Renal cortex interstitium (tissue), 11 donors: ENCODE results near the gene TATDN2. TPM values are rescaled to one million over a fixed set of nuclear protein-coding genes. Genes with fewer than 3 reads are reported as not detected.

Source experiments
- DNase-seq, 11 donors: peaks; one replicate each; pipeline ENCODE4 v3.0.0-alpha.2; 2013; ENCODE audit warnings: low read depth in 9 of 11, low spot score in 4 of 11; ENCODE audit errors: extremely low read depth in 1 of 11
- polyA plus RNA-seq, 3 donors: library from polyadenylated mRNA; unstranded; fragments of 120-200 nt; gene quantifications; one replicate each; pipeline ENCODE4 v1.2.1, GENCODE V29; 2013; ENCODE audit not compliant: insufficient read length in 3 of 3

TATDN2 gene
- polyA plus RNA-seq, 3 donors, result 32.2 to 35.8 (median 35.4) TPM

DNA sequence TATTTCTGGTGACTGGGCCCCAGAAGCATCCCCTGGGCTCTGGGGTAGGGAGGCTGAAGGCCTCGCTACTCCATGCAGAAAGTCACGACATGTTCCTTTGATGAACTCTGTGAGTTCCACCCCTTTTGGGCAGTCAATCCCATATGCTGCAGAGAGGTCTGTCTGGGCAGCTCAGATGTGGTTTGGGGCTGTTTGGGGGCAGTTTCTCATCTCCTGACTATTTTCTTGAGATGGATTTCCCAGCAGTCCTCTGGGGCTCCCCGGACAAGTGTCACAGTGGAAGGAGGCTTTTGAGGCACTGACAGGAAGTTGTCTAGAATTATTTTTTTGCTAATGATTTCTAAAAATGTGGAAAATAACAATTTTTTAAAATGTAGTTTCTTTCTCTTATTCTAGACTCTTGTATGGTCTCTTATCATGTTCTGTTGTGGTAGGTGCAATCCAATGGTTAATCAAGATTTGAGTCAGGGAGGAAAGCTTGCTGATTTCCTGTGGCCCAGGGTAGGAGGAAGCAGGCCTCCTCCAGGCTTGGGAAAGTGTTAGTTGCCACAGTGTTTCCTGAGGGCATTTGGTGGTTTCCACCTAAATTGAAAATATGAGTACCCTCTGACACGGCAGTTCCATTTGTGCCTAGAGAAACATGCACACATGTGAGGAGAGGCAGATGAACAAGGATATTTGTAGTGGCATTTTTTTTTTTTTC lies 19.9 kb upstream of the TATDN2 start:
- DNase-seq, result no peak

DNA sequence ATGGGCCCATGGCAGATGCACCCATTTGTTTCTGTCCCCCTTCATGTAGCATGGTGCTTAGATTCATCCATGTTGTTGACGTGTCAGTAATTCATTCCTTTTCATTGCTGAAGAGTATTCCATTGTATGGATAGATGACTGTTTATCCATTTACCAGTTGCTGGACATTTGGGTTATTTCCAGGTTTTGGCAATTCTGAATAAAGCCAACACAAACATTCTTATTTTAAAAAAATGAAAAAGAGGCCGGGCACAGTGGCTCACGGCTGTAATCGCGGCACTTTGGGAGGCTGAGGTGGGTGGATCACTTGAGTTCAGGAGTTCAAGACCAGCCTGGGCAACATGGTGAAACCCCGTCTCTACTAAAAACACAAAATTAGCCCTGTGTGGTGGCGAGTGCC lies 18.7 kb upstream of the TATDN2 start:
- no peak for DNase-seq

DNA sequence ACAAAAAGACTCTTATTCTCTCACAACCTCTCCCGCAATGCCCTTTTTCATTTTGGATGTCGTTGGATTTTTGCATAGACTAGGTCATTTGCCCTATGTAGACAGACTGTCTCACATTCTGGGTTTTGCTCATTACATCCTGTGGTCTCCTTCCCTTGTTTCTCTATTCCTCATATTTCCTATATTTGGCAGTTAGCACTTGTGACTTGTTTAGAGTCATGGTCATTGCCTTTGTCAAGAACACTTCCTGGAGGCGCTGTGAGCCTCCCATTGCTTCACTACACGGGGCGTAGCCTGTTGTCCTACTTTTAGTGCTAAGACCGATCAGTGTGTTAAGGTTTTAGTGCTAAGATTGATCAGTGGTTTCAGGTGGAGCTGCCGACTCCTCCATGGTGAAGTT lies 16.1 kb upstream of the TATDN2 start:
- no peak for DNase-seq

DNA sequence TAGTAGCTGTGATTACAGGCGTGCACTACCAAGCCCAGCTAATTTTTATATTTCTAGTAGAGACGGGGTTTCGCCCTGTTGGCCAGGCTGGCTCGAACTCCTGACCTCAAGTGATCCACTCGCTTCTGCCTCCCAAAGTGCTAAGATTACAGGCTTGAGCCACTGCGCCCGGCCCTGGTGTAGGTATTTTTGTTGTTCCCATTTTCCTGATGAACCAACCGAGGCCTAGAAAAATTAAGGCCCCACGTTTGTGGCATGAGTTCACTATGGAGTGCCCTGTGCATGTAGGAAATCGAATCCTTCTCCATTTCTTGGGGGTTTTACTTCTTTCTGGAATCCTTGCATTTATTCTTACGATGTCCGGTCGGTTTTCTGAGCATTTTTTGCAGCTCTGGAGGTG lies 14.3 kb upstream of the TATDN2 start:
- no peak for DNase-seq

DNA sequence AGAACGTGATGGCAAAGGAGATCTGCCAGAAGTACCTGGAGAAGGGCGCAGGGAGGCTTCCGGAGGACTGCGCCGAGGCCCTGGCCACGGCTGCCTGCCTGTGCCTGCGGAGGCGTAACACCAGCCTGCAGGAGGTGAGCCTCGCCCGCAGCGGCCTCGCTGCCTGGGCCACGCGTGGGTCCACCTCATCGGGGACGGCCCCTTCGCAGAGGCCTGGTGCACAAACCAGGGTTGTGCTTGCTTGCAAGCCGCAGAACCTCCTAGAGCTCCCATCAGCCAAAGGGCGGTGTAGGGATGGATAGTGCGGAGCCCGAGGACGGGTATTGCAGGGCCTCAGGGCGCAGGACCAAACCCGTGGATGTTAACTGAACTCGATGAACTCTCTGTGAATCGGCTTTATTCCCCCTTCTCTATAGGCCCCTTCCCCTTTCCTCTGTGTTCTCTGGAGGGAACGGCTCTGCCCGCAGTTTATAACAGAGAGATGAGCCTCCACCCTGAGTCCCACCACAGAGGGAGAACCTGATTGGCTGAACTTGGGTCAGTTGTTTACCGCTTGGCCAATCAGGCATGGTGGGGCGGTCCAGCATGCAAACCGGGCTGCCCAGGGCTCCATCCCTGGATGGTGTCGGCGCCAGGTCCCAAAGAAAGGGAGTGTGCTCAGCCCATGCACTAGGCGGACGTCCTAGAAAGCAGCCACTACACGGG lies 13.6 kb upstream of the TATDN2 start:
- no peak for DNase-seq

DNA sequence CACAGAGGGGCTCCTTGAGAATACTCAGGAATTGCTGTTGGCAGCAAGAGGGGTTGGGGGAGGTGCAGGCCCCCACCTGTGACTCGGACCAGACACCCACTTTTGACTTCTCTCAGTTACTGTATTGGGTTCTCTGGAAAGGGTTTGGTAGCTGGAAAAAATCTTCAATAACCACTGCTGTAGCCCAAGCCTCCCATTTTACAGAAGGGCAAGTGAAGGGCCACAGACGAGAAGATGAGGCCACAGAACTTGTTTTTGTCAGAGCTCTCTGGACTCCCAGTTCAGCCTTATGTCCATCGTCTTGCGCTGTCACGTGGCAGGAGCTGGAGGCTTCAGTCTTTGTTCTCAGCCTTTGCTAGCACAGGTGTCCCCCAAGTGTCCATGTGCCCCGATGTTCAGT lies 12.7 kb upstream of the TATDN2 start:
- no peak for DNase-seq

DNA sequence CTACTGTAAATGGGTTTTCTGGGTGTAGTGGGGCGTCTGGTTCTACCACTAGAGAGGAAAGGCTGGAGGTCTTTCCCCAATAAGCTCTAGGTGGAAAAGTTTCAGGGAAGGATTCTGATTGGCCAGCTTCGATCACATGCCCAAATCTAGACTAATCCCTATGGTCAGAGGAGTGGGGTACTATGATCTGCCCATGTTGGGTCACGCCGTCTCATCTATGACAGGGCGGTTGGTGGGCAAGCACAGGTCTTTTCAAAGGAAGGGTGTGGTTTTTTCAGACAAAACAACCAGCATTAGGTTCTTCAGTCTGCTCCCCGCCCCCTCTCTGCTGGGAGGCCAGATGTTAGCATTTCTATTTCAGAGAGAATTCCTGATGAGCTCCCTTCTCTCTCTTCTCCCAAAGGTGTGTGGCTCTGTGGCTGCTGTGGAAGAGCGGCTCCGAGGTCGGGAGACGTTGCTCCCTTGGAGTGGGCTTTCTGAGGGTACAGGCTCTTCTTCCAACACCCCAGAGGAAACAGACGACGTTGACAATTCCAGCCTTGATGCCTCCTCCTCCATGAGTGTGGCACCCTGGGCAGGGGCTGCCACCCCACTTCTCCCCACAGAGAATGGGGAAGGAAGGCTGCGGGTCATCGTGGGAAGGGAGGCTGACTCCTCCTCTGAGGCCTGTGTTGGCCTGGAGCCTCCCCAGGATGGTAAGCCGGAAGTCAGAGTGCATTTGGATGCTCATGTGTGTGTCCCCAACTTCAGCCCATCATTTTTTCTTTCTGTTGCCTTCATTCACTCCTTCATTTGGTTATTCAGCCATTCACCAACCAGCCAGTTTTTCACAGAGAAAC lies 9.7 kb upstream of the TATDN2 start:
- no peak for DNase-seq

DNA sequence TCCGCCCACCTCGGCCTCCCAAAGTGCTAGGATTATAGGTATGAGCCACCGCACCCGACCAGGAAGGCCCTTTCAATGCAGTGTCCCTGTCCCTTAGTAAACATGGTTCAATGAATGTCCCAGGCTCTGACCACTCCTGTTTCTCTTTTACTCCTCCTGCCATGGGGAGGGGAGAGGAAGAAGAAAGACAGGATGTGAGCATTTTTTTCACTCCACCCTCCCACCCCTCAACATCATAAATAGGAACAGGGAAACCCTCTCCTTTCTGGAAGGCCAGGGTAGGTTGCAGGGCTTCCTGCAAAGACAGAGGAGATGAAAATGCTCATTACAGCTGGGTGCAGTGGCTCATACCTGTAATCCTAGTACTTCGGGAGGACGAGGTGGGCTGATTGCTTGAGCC lies 7.5 kb upstream of the TATDN2 start:
- DNase-seq, result no peak

DNA sequence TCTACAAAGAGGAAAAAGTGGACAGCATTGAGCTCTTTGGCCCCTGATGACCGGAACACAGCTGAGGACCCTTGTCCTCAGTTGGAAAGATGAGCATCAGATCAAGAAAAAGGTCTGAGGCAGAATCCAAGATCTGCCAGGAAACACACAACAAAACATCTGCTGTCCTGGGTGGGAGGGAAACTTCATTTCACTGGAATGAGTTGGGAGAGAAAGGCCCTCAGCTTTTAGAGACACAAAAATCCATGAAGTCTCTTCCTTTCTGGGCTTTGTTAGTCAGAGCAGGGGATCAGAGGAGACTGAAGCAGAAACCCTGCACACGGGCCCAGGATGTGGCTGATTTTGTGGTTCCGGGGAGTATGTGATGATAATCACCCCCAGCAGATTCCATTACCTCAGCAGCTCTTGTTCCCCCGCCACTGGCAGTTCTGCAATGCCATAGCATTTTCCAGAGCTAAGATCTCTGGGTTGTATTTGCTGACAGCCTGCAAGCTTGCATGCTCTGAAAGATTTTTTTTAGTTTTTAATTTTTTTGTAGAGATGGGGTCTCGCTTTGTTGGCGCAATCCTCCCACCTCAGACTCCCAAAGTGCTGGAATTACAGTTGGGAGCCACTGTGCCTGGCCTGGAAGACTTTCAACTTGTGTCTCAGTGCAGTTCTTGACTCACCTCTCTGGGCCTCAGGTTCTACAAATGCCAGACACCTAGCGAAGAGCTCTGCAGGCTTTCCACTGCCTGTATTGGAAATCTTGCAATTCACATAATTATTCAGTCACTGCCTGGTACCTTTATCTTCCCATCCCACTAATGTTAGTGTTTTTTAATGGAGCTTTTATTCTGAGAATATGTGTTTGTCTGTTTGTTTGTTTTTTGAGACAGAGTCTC lies 5.8 kb upstream of the TATDN2 start:
- DNase-seq, result no peak

DNA sequence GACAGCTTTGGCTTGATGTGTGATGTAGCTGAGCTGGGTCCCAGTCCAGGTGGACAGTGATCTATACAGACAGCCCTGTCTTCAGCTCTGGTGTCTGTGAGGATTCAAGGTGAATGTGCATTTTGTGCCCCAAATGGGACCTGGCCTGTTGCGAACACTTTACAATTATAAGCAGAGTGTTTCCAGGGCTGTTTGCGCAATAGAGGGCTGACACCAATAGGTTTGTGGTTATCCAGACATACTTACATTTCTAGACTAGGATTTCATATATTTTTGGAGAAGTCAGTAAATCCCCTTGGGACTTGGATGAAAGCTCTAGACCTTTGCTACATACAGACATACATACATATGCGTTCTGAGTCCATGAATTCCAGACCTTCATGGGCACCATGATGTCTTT lies 4.2 kb upstream of the TATDN2 start:
- no peak for DNase-seq

DNA sequence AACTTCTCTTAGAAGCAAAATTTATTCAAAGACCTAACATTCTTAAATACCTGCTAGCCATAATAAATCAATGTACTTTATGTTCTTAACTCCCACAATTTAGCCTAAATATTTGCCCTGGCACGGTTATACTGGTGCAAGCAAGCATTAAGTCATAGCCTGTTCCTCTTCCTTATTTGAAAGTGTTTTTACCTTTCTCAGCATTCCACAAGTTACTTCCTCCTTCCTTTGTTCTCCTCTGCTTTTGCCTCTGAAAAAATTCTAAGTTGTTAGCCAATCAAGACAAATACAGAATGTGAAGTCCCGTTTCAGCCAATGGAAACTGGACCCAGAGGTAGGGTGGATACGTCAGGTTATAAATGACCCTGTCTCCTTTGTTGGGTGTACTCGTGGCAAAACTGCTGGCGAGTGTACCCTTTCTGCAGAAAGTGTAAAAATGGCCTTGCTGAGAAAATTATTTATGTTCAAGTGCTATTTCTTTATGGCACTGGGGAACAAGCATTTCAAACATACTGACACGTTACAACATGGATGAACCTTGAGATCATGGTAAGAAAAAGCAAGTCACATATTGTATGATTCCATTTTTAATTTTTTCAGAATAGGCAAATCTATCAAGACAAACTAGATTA lies 3.1 kb upstream of the TATDN2 start:
- DNase-seq, result no peak

DNA sequence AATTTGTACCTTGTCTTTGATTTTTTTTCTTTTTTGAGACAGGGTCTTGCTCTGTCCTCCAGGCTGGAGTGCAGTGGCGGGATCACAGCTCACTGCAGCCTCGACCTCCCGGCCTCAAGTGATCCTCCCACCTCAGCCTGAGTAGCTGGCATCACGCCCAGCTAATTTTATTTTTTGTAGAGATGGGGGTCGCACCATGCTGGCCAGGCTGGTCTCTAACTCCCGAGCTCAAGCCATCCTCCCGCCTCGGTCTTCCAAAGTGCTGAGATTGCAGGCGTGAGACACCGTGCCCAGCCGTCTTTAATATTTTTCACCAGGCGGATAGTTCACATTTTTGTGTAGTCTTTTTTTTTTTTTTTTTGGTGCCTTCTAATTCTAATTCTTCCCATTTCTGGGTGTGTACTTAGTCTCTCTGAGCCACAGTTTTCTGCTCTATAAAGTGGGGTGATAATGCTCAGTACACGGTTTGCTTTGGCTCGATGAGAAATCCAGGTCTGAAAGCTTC lies 528 bp upstream of the TATDN2 start:
- no peak for DNase-seq

DNA sequence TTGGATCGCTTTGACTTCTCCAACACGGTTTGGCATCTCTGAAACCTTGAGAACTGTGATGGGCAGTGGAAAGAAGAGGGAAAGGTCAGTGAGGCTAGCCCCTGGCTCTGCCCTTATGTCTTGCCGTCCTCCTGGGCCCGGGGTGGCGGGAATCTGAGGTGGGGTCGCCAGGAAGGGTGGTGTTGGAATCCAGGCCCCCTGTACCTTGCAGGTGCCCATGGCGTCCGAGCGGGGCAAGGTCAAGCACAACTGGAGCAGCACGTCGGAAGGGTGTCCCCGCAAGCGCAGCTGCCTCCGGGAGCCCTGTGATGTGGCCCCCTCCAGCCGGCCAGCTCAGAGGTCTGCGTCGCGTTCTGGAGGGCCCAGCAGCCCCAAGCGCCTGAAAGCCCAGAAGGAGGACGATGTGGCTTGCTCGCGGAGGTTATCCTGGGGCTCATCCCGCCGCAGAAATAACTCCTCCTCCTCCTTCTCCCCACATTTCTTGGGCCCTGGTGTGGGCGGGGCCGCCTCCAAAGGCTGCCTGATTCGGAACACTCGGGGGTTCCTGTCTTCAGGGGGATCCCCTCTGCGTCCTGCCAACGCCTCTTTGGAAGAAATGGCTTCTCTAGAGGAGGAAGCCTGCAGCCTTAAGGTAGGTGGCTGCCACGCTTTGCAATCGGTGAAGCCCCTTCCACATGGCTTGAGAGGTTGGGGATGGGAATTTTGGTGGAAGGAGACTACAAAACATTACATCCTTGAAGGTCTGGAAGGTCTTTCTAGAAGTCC lies 907 bp downstream of the TATDN2 start:
- DNase-seq, result no peak

DNA sequence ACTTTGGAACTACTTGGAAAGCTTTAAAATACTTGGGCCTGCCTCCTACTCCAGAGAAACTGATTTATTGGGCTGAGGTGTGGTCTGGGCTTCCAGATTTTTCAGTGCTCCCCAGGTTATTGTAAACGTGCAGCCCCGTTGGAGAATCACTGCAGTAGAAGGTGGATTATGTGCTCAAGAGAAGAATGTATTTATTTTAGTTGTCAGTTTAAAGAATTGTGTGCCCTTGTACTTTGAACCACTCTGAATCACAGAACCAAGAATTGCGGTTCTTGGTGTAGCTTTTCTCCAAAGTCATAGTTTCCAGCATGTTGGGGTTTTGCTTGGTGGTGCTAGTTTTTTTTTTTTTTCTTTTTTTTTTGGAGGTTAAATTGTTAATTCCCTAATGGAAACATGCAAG lies 1.6 kb downstream of the TATDN2 start:
- DNase-seq, result no peak

DNA sequence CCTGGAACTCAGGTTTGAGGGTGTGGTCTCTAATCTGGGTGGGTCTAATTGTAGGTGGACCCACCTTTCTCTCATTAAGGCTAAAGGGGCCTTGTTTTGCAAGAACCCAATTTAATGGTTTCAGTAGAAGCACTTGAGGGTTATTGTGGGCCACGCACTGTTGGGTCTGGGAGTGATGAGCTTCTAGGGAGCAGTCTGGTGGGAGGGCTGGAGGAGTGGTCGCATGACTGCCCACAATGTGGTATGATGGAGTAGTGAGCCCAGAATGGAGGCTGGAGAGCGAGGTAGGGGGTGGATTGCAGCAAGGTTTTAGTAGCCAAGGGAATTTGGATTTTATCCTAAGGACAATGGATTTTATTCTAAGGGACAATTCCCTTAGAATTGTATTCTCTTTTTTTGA lies 2.7 kb downstream of the TATDN2 start:
- no peak for DNase-seq

DNA sequence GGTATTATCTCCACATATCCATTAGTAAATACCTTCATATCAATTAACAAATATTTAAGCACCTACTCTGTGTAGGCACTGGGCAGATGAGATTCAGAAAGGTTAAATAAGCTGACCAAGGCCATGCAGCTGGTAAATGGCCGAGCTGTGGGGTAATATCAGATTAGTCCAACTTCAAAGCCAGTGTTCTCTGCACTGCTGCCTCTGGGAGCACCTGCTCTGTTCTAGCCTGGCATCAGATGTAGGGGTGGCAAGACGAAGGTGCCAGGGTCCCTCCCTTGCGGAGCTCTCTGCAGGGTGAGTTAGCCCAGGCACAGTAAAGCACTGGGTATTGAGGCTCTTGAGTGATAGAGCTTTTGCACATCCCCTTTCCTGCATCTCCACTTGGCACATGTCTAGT lies 5.5 kb downstream of the TATDN2 start:
- DNase-seq, result no peak

DNA sequence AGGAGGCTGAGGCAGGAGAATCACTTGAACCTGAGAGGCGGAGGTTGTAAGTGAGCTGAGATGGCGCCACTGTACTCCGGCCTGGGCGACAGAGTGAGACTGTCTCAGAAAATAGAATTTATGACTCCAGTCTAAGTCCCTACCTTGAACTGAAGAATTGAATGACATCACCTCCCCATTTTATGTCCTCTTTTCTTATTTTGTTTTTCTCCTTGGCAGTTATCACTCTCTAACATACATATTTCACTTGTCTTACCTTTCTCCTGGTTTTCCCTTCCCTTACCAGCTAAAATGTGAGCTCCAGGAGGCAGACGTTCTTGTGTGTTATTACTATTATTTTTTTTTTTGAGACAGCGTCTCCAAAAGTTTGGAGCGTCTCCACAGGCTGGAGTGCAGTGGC lies 7.6 kb downstream of the TATDN2 start:
- DNase-seq, result no peak

DNA sequence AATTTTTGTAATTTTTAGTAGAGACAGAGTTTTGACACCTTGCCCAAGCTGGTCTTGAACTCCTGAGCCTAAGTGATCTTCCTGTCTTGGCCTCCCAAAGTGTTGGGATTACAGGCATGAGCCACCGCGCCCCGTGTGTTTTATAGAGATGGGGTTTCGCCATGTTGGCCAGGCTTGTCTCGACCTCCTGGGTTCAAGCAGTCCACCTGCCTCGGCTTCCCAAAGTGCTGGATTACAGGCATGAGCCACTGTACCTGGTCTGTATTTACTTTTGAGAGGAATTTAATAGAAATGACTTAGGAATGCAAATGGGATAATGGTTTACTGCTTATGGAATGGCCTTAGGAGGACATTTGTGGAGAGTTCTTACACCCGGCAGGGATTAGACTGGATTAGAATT lies 10.8 kb downstream of the TATDN2 start:
- DNase-seq, result no peak
